Occipital lobe (tissue), 2 donors: ENCODE data around the gene COPS7A. TPM values are rescaled to one million over a fixed set of nuclear protein-coding genes. Genes with fewer than 3 reads are reported as not detected.

ENCODE experiments used
- DNase-seq: peaks from one replicate; lab custom pipeline; 2025; lab: John Stamatoyannopoulos, UW
- total RNA-seq: library from RNA; depleted of rRNA; stranded (reverse); fragments of >200 nt; gene quantifications from one replicate; pipeline ENCODE4 v1.2.3, GENCODE V29; 2014

Gene COPS7A
- total RNA-seq, 1 donor from 2014 or later = 37.1 TPM

DNA sequence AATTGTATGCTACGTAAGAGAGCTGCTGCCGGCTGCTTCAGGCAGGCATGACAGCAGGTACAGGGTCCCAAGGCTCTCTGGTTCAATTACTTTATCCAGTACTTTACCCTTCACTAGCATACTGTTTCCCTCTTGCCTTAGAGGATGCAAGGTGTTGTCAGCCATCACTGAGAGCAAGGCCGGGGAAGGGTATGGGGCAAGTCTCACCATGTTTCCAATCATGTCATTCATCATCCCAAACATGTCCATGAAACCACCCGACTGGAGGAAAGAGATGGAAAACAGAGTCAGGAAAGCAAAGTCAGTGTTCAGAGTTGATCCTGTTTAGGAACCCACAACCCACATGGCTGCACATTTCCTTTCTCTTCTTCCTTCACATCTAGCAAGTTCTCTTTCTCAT lies 26.7 kb downstream of the COPS7A start:
- no peak for DNase-seq

DNA sequence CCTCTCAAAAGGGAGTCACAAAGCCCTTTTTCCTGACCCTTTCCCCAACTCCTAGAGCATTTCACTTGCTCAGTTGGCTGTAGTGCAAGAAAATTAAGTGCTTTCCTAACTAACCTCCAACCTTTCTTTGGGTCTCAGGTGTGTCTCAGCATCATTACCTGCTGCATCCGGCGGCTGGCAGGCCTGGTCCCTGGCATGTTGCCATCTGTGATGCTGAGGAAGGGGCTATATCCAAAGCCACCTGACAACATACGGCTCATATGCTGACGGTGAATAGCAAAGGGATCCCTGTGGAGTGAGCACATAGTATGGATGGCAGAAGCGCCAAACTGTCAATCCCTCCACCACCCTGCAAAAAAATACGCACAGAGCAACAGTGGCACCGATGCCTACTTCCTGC lies 27.9 kb downstream of the COPS7A start:
- DNase-seq = no peak

DNA sequence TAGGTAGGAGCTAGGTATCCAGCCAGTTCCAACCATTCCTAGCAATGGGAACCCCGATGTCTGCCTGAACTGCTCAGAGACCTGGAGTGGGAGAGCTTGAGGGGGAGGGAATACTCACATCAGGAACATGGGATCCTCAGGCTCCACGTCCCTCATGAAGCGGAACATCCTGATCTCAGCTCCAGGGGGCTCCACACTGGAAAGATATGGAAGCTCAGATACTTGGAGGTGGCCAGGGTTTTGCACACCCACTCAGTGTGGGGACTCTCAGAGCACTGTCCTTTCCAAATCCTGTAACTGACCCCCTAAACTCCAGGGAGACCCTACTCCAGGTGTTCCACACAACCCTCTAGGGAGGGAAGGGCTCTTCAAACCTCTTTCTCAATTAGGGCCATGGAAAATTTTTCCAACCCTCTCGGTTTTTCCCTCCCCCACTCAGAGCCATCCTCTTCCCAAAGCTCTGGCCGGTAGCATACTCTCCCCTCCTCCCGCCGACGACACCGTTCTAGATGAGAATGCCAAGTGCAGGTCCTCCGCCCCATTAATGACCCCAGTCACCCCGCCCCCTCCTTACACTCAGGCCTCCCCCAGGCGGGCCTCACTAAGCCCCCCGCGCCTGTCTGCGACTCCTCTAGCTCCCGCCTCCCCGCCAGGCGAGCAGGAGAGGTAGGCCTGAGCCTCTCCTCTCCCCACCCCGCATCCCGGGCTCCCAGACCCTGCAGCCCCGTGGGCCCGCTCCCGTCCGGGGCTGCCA lies 28.5 kb downstream of the COPS7A start:
- no peak for DNase-seq

DNA sequence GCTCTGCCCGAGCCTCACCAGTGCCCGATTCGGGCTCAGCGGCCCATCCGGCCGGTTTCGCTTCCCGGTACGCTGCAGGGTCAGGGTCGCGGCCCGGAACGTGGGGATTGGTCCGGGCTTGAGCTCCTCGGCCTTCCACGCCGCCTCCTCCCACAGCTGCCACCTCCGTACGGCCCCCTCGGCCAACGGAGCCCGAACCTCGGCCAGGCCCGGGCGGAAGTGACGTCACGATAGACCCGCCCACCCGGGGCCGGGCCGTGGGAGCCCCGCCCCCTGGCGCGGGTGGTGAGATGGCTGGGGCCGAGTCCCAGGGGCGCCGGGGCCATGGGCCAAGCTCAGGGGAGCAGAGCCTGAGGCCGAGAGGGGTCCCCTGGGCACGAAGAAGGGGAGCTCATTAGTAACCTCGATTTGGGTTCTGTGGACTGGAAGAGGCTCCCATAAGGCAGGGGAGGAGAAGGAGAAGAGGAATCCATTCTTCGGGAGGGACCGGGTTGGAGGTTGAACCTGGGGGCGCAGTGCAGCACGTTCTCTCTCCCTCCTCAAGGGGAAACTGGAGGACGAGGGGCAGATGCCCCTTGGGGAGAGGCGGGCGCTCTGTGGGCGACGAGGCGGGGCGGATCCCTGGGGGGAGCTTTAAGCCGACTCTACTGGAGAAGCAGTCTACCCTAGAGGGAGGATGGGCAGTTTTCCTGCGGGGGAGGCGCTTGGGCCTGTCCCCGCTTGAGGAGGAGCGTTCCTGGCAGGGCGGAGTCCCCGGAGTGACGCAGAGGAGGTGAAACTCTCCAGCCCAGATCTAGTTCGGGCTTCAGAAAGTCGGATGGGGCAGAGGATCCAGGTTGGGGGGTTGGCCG lies 29.3 kb downstream of the COPS7A start, which contains the start of gene MLF2:
MLF2 (minus strand) TSS at position 221 of the 851 bp plus-strand sequence. CDS start 807 bp downstream, outside the sequence.
- peak; percentile 95 for DNase-seq

DNA sequence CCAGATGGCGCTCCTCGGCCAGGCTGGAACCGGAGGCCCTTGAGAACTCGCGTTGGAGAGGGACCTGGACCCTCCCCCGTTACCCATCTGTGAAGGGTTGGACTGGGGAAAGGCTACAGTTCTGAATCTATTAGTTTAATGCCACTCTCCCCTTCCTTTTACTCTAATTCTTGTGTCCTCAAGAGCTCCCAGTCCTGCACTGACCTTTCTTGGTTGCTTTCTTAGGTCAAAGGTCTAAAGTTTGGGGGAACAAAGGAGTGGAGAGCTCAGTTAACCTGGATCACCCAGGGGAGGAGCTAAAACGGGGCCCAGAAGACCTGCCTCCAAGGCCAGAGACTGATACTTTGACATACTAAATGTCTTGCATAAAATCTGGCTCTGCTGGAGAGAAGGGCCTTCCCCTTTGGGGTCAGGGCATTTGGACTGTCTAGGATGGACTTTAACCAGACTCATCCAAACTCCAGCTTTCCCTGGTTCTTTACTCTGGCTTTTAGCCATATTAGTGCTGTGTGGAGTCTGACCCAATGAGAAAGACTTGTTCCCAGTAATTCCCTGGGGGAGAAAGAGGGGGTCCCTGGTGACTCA lies 30.0 kb downstream of the COPS7A start:
- no peak for DNase-seq

DNA sequence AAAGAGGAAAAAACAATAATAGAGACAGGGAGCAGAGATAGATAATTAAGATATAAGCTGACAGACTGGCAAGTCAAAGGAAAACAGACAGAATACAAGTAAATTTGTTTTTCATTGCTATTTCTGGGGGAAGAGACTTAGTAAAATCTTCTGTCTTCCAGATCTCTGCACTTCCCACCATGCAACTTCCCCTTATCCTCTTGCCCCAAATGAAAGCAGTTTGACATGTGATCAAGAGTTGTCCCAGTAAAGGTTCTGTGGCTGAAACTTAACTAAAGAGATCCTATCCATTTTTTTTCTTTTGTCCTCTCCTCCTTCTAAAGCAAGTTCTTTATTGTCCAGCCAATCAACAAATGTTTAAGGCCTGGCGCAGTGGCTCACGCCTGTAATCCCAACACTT lies 30.6 kb downstream of the COPS7A start:
- DNase-seq = no peak

GRCh38 chr12:6757028-6757690 lies 33.3 kb downstream of the COPS7A start:
- no peak for DNase-seq

DNA sequence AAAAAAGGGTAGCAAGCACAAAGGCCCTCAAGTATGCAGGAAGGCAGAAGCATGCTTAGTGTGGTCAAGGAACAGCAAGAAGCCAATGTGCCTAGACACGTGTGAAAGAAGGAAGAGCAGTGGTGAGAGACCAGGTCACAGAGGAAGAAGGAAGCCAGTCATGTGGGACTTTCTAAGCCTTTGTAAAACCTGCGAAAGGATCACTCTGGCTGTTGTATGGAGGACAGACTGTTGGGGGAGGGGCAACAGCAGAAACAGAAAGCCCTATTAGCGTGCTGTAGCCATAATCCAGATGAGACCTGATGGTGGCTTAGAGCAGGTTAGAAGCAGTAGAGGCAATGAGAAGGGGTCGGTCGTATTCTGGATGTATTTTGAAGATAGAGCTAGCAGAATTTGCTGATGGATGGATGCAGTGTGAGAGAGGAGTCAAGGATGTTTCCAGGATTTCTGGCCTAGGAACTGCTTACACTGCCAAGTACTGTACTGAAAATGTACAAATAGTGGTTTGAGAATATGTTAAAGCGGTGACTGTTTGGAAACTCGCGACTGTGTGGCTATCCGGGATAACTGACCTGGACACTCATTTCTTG lies 34.8 kb downstream of the COPS7A start:
- no peak for DNase-seq

GRCh38 chr12:6759741-6760140 lies 35.9 kb downstream of the COPS7A start:
- DNase-seq = no peak

- no peak for DNase-seq
Observed at GRCh38 chr12:6763380-6763779, 39.5 kb downstream of the COPS7A start.

DNA sequence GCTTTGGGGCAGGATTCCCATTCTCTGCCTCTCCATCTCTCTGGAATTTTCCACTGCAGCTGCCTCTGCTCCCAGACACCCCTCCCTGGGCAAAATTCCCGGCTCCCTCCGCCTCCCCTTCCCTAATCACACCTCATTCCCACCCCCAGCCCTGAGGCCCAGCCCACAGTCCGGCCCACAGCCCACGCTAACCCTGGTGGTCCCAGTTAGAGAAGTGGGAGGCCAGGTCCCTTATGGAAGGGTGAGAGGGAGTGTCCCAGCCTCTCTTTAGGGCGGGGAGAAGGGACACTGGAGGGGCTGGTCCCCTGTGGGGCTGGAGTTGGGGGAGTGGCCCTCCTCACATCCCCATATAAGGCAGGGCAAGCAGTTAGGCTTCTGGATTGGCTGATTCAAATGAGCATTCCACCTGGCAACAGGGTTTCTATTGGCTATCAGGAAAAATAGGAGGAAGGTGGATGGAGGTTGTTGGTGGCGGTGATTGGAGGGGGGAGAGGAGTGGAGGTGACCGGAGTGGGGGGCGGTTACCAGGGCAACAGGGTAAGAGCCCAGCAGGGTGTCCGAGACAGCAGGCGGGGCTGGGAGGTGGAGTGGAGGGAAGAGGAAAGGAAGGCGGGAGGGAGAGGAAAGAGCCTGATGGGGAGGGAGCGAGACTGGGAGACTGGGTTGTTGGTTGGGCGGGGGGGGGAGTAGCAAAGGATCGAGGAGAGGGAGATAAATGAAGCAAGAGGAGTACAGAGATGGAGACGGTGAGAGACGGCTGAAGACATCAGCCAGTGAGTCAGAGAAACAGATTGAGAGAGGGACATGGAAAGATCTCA lies 40.4 kb downstream of the COPS7A start:
- peak; percentile 93 for DNase-seq

- DNase-seq = no peak
Observed at GRCh38 chr12:6765048-6765633, 41.3 kb downstream of the COPS7A start.

- peak; percentile 82 for DNase-seq
Observed at GRCh38 chr12:6765634-6766581, 42.1 kb downstream of the COPS7A start, which contains the start of gene PTMS. Gene PTMS (plus strand): TSS chr12:6766363. CDS start chr12:6766706, 343 bp downstream.

DNA sequence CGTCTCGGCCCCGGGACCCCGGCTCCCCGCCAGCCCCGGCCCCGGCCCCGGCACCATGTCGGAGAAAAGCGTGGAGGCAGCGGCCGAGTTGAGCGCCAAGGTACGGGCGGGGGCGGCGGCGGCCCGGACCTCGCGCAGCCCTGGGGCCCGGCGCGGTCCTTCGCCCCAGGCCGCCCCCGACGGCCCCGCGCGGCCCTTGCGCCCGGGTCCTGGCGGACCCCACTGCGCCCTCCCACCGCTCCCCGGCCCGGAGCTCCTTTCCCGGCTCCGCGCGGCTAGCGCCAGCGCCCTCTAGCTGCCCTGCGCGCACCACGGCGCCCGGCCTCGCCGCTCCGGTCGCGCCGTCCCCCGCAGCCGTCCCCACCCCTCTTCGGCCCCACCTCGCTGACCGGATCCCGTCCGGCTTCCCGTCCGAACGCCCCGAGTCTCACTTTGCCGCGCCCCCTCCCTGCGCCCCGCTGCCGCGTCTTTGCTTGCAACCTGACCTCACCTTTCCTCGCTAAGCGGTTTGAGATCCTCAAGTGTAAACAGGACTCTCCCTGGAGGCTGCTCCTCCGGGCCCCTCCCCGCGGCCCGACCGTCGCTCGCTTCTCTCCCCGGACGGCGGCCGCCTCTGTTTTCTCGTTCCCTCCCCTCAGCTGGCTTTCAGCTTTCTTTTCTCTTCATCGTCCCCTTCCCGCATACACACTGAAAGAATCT lies 43.0 kb downstream of the COPS7A start:
- DNase-seq = peak; percentile 38

DNA sequence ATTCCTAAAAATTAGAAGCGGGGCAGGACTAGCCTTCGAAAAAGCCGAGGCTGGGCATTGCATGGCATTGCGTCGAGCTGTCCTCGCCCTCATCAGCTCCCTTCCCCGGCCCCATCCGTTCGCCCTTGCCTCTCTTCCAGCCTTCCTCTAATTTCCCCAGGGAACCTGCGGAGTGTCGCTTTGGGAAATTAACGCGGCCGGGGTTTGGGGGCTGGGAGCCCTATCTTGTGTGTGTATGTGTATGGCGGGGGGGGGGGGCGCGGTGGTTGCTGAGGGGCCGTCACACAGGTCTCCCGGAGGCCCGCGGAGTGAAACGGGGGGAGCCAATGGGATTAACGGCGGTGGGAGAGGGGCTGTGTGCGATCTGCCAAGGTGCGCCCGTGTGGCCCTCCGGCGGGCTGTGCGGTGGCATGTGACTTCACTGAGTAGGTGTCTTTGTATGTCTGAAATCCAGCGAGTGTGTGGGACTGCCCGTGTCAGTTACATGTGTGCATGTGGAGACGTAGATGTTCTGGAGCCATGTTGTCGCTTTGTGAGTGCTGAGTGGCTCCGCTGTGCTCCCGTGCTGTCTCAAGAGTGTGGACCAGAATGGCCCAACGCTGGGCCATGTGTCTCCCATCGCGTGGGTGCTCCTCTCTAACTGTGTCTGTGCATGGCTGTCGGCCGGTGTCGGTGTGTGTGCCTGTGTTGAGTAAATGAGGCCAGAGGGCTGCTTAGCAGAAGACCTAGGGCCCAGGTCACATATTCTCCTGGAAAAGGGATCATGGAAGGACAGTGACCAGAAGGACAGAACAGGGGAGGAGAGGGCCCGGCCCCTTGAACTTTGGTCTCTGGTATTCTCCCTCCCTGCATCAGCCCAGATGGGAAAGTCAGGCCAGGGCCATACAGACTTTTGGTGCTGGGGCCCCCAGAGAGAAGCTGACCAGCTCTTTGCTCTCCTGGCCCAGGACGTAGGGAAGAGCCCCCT lies 43.8 kb downstream of the COPS7A start:
- peak; percentile 65 for DNase-seq

- DNase-seq = no peak
Observed at GRCh38 chr12:6768437-6768914, 44.6 kb downstream of the COPS7A start.

DNA sequence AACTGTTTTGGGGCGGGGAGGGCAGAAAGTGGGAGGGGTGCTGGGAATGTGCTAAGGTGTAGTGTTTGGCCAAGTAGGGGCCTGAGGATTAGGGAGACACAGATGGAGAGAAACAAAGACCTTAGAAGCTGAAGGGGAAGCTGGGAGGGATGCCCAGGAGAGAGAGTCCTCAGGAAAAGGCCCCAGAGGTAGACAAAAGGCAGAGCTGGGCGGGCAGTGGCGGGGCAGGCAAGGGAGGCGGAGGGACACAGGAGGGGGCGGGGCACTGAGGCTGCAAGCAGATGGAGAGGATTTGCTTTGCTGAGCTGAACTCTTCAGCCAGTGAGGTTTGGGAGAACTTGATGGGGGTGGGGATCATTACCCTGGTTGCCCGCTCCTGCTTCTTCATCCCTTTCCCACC lies 45.1 kb downstream of the COPS7A start:
- DNase-seq = no peak
